SH-SY5Y (cell line): ENCODE measurements around the gene RASSF9.

ENCODE experiments used
- GATA2 ChIP-seq: IDR thresholded peaks from 2 replicates; pipeline ENCODE4 v1.6.1; 2011; ENCODE audit warnings: mild to moderate bottlenecking, low read depth, low read length
- GATA3 ChIP-seq: IDR thresholded peaks from 2 replicates; pipeline ENCODE4 v1.6.1; 2011; ENCODE audit warnings: low read depth, mild to moderate bottlenecking, low read length, moderate library complexity

The RASSF9 gene

DNA sequence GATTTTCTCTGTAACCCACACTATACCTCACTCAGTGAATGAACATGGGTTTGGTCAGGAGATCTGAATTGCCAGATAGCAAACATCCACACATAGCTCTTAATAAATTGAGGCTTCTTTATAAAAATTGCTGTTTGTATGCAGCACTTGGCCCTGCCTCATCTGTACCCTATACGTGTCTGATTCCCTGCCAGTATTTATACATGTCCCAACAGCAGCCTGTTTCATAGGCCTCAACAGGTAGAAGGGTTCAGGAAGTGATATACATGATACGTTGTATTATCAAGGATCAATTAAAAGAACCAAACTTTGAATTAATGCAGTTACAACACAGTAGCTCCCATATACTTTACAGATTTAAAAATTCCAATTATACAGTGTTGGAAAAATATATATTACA, 32.3 kb downstream of the RASSF9 start:
- TF ChIP-seq GATA3: no peak
- no peak for TF ChIP-seq GATA2

GRCh38 chr12:85803231-85803630, 33.0 kb downstream of the RASSF9 start:
- TF ChIP-seq GATA2 (no peak), GATA3 (no peak)

DNA sequence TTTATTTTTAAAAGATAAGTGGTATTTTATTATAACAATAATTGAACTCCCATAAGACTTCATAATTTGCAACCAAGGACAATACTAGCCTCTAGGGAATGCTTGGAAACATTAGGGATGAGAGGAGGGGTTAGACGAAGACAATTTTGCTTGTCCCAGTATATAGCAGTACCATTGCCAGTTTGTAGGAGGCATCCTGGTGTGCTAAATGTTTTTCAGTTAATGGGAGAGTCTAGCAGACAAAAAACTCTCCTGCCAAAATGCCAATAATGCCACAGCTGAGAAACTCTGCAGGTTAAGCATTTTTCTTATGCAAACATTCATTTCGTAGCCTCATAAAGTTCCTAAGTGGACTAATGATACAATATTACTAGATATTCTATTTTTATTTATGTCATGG, 38.1 kb downstream of the RASSF9 start:
- no peak for TF ChIP-seq GATA2
- TF ChIP-seq GATA3: no peak

- TF ChIP-seq GATA3 (no peak), GATA2 (no peak)
Measured at GRCh38 chr12:85796001-85796400, 40.2 kb downstream of the RASSF9 start.

DNA sequence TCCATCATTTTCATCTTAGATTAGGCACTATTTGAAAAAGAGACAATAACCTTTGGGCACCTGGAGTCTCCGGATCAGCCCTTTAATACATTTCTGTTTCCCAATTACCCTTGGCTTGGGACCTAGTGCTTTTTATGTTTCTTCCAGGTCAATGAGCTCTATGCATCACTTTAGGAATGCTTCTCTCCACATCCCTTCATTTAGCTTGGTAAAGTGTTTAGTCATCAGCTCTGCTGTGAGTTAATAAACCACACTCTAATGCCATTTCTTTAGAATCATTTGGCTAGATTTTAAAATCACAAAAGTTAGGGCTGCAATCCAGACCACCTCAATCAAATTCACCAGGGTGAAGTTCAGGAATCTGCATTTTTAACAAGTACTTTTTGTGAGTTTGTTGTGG, 41.7 kb downstream of the RASSF9 start:
- TF ChIP-seq GATA3 (no peak), GATA2 (no peak)

DNA sequence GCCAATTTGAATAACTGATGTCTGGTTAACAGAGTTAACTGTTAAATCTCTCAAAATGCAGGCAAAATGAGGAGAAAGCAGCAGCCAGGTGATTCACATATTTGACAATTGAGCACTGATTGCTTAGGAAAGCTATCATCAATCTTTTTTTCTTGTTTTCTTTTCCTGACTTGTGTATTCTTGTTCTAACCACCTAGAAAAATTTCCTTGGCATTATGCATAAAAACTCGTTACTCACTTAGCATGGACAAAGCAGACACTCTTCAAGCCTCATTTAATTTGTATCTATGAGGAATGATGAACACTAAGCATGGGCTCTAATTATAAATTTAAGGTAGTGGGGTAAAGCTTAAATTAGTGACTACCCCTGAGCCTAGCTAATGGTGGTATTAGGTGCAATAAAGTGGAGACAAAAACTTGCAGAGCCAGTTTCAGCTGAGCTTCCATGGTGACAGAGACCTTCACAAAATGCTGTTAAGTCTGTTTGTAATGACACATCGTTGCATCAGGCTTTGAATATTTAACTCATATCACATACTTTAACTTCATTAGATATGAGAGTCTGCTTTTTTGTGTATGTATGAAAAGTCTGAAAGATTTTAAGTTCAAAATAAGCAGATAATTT, 52.0 kb downstream of the RASSF9 start:
- TF ChIP-seq GATA3: no peak
- no peak for TF ChIP-seq GATA2

- TF ChIP-seq GATA2: no peak
- no peak for TF ChIP-seq GATA3
Measured at GRCh38 chr12:85782711-85783110, 53.5 kb downstream of the RASSF9 start.

- TF ChIP-seq GATA3: no peak
- TF ChIP-seq GATA2: no peak
Measured at GRCh38 chr12:85781766-85782165, 54.4 kb downstream of the RASSF9 start.

DNA sequence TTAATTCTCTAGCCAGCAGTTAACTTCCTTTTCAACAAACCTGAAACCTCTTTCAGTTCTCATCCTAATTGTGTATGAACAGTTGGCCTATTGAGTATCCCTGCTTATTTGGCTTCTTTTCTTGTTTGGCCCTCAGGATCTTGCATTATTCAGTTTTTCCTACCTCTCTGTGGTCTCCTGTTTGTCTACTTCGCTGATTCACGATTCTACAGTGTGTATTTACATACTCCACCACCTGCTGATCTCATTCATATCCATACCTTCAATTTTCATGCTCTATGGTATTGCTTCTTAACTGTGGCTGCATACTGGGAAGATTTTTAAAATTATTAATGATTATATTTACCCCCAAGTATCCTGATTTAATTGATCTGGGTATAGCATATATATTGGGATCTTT, 56.4 kb downstream of the RASSF9 start:
- no peak for TF ChIP-seq GATA3
- no peak for TF ChIP-seq GATA2

DNA sequence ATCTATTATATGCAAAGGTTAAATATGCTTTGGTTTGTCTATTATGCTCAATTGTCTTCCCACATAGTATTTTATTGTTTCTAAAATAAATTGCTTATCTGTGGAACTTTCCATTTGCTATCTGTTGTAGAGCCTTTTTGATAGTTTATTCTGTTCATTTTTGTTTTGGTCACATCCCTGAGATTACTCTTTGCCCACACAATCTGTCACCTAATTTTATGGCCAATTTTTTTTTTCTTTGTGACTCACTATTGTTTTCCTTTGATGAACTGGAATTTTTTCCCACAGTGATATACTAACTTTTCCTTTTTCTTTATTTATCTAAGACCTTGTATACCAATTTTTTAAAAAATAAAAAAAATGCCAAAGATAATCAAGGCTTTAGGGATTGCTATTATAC, 61.1 kb downstream of the RASSF9 start:
- TF ChIP-seq GATA2: no peak
- no peak for TF ChIP-seq GATA3

GRCh38 chr12:85765453-85765869, 70.7 kb downstream of the RASSF9 start:
- TF ChIP-seq GATA3 (no peak), GATA2 (no peak)

DNA sequence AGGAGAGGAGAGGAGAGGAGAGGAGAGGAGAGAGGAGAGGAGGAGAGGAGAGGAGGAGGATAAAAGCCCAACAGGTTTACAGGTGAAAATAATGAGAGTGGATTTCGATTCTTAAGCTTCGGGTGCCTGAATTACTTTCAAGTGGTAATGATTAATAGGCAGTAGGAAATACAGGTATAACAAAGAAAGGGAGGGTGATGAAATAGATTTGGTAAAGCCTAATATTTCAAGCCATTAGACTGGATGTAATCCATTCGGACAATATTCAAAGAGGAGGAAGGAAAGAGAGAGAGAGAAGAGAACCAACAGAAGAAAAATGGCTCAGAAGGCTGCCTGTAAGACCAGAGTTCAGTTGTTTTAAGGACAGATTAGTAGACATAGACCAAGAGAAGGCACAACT, 76.6 kb downstream of the RASSF9 start:
- TF ChIP-seq GATA3 (no peak), GATA2 (no peak)

- no peak for TF ChIP-seq GATA3
Measured at GRCh38 chr12:85759091-85759490, 77.1 kb downstream of the RASSF9 start.

- no peak for TF ChIP-seq GATA3
- TF ChIP-seq GATA2: no peak
Measured at GRCh38 chr12:85755760-85756159, 80.4 kb downstream of the RASSF9 start.
